ENCODE measurements around the gene TMEM9. TPM values are rescaled to one million over a fixed set of nuclear protein-coding genes. Genes with fewer than 3 reads are reported as not detected.

TMEM9 gene
- total RNA-seq, 1 donor from 2014 or later, result 109 TPM

DNA sequence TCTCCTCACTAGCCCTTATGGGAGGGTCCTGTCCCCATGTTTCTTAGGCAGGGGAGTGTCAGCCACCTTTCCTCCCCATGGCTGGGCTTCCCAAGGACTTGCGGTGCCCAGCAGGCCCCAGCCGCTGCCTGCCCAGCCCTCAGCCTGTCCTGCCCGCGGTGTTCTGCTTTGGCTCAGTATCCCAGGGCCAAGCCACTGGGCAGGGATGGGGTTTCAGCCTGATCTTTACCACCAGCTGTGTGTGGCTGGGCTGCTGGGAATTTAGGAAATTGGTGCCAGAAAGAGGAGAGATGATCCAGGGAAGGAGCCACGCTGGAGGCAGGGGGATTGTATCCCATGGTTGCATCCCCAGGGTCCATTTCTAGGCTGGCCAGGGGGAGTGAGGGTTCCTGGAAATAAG lies 29.5 kb upstream of the TMEM9 start:
- no peak overlapping the region for H3K4me3 ChIP-seq
- H3K27me3 Mint-ChIP-seq (ENCODE audit: insufficient read depth, low read depth), result peaks cover 12% of the 10 kb centered on the region
- H3K27me3 ChIP-seq, result no peaks in the 10 kb centered on the region
- H3K4me1 Mint-ChIP-seq, result peaks cover 12% of the 10 kb centered on the region
- H3K36me3 Mint-ChIP-seq, result no peaks in the 10 kb centered on the region
- peaks cover 7% of the 10 kb centered on the region for H3K9me3 Mint-ChIP-seq
- no peak for DNase-seq (ENCODE audit: low spot score)
- H3K4me2 ChIP-seq, result no peak overlapping the region
- H3K36me3 ChIP-seq, result no peaks in the 10 kb centered on the region
- H3K27ac Mint-ChIP-seq, result no peak overlapping the region
- no peaks in the 10 kb centered on the region for H4K20me1 ChIP-seq (ENCODE audit: low read depth)
- no peak overlapping the region for H3K9ac ChIP-seq
- no peaks in the 10 kb centered on the region for H3K9me3 ChIP-seq (ENCODE audit: low read depth)
- no peaks in the 10 kb centered on the region for H3K79me2 ChIP-seq (ENCODE audit: low read depth)
- no peaks in the 10 kb centered on the region for H3K4me1 ChIP-seq
- no peak overlapping the region for H3K4me3 Mint-ChIP-seq
- no peak overlapping the region for H3K27ac ChIP-seq
- no peak overlapping the region for H2AFZ ChIP-seq (replicated peaks)
- H3F3A ChIP-seq (ENCODE audit: low read depth), result no peaks in the 10 kb centered on the region
- TF ChIP-seq EZH2 (IDR thresholded peaks at IDR 0.05), result no peak
- no peak for TF ChIP-seq EZH2phosphoT487 (IDR thresholded peaks at IDR 0.05)
- TF ChIP-seq, protein P1, sequence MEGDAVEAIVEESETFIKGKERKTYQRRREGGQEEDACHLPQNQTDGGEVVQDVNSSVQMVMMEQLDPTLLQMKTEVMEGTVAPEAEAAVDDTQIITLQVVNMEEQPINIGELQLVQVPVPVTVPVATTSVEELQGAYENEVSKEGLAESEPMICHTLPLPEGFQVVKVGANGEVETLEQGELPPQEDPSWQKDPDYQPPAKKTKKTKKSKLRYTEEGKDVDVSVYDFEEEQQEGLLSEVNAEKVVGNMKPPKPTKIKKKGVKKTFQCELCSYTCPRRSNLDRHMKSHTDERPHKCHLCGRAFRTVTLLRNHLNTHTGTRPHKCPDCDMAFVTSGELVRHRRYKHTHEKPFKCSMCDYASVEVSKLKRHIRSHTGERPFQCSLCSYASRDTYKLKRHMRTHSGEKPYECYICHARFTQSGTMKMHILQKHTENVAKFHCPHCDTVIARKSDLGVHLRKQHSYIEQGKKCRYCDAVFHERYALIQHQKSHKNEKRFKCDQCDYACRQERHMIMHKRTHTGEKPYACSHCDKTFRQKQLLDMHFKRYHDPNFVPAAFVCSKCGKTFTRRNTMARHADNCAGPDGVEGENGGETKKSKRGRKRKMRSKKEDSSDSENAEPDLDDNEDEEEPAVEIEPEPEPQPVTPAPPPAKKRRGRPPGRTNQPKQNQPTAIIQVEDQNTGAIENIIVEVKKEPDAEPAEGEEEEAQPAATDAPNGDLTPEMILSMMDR (IDR thresholded peaks at IDR 0.05), result no peak

DNA sequence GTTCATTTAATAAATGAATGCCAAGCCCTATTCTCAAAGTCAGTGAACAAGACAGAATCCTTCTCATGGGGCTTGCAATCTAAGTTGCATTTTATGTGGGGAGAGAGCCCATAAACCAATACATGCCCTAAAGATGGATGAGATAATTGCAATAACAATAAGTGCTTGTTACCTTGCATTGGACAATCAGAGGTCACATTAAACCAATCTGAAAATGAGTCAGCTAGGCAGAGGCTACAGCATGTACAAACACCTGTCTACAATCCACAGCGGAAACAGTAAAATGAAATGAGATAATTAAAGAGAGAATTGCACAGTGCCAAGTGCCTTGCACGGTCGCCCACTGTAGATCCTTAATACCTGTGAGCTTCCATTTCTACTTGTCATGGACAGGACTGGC lies 28.9 kb upstream of the TMEM9 start:
- Histone ChIP-seq H3K4me2 (no peak overlapping the region), H3K79me2 (ENCODE audit: low read depth) (no peaks in the 10 kb centered on the region), H3F3A (ENCODE audit: low read depth) (no peaks in the 10 kb centered on the region), H3K4me3 (no peak overlapping the region), H3K4me1 (no peaks in the 10 kb centered on the region), H4K20me1 (ENCODE audit: low read depth) (no peaks in the 10 kb centered on the region), H2AFZ (replicated peaks) (no peak overlapping the region), H3K9ac (no peak overlapping the region), H3K9me3 (ENCODE audit: low read depth) (no peaks in the 10 kb centered on the region), H3K27me3 (no peaks in the 10 kb centered on the region), H3K27ac (no peak overlapping the region), H3K36me3 (no peaks in the 10 kb centered on the region)
- Mint-ChIP-seq H3K4me3 (no peak overlapping the region), H3K36me3 (no peaks in the 10 kb centered on the region), H3K4me1 (peaks cover 12% of the 10 kb centered on the region), H3K9me3 (peaks cover 8% of the 10 kb centered on the region), H3K27me3 (ENCODE audit: insufficient read depth, low read depth) (peaks cover 16% of the 10 kb centered on the region), H3K27ac (no peak overlapping the region)
- DNase-seq (ENCODE audit: low spot score), result no peak
- TF ChIP-seq EZH2phosphoT487 (IDR thresholded peaks at IDR 0.05), result no peak
- TF ChIP-seq, protein P1 (IDR thresholded peaks at IDR 0.05), result no peak
- no peak for TF ChIP-seq EZH2 (IDR thresholded peaks at IDR 0.05)

DNA sequence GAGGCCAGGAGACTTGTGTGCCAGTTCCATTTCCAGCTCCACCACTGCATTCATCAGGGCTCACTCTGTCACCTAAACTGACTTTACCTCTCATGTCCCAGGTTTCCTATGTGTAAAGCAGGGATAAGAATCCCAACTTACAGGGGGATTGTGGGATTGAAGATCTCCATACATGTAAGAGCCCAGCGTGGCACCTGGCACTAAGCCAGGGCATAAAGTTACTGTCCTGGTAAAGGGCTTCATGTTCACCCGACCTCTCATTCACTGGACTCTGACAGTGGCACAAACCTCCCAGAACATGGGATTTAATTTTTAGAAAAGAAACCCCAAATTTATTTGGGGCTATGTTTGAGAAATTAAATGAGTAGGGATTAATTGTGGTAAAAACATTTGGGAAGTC lies 27.5 kb upstream of the TMEM9 start:
- Histone ChIP-seq H3K4me1 (no peaks in the 10 kb centered on the region), H3K27ac (no peak overlapping the region), H3K4me3 (no peak overlapping the region), H3K9ac (no peak overlapping the region), H3K79me2 (ENCODE audit: low read depth) (no peaks in the 10 kb centered on the region), H3K9me3 (ENCODE audit: low read depth) (no peaks in the 10 kb centered on the region), H3K36me3 (no peaks in the 10 kb centered on the region), H3K27me3 (no peaks in the 10 kb centered on the region), H2AFZ (replicated peaks) (no peak overlapping the region), H3K4me2 (no peak overlapping the region), H4K20me1 (ENCODE audit: low read depth) (no peaks in the 10 kb centered on the region), H3F3A (ENCODE audit: low read depth) (no peaks in the 10 kb centered on the region)
- Mint-ChIP-seq H3K4me1 (peaks cover 12% of the 10 kb centered on the region), H3K4me3 (no peak overlapping the region), H3K27me3 (ENCODE audit: insufficient read depth, low read depth) (peaks cover 21% of the 10 kb centered on the region), H3K36me3 (no peaks in the 10 kb centered on the region), H3K9me3 (peaks cover 8% of the 10 kb centered on the region), H3K27ac (no peak overlapping the region)
- no peak for DNase-seq (ENCODE audit: low spot score)
- TF ChIP-seq, protein P1 (IDR thresholded peaks at IDR 0.05), result no peak
- TF ChIP-seq EZH2 (IDR thresholded peaks at IDR 0.05) (no peak), EZH2phosphoT487 (IDR thresholded peaks at IDR 0.05) (no peak)

All from neural progenitor cell (in vitro differentiated cells).